SU-DHL-6 (cell line): ENCODE data around the gene SLC48A1.

Source experiments
- H2AFZ ChIP-seq: fragments of 200-600 bp; sonication (generic); 2 replicates; pipeline ENCODE4 v1.6.1; 2014; ENCODE audit warnings: low read depth, mild to moderate bottlenecking, moderate library complexity, mixed read lengths, antibody characterized with exemption, low read length; ENCODE audit not compliant: severe bottlenecking
- H3F3A ChIP-seq: fragments of 200-600 bp; shearing (Covaris generic); 2 replicates; pipeline ENCODE4 v1.6.0; 2016; ENCODE audit warnings: antibody characterized with exemption, mild to moderate bottlenecking; ENCODE audit not compliant: insufficient read depth
- H3K27ac ChIP-seq: fragments of 200-600 bp; sonication (generic); 2 replicates; pipeline ENCODE4 v1.5.1; 2016; ENCODE audit warnings: low read depth, mild to moderate bottlenecking, low read length, moderate library complexity, mixed read lengths
- H3K27me3 ChIP-seq: fragments of 200-600 bp; sonication (generic), shearing (Covaris generic); 2 replicates; pipeline ENCODE4 v1.6.0; 2014; ENCODE audit warnings: mild to moderate bottlenecking, low read length
- H3K36me3 ChIP-seq: fragments of 200-600 bp; sonication (generic); 2 replicates; pipeline ENCODE4 v1.6.1; 2014; ENCODE audit warnings: mild to moderate bottlenecking, low read length, mixed read lengths
- H3K4me2 ChIP-seq: fragments of 300-600, 200-600 bp; shearing (Covaris generic), sonication (generic); 2 replicates; pipeline ENCODE4 v1.6.0; 2014; ENCODE audit warnings: low read length, low read depth, mild to moderate bottlenecking; ENCODE audit not compliant: poor library complexity, severe bottlenecking
- H3K4me3 ChIP-seq: fragments of 200-600 bp; sonication (generic); 2 replicates; pipeline ENCODE4 v1.5.1; 2014; ENCODE audit warnings: antibody characterized with exemption, low read length, mild to moderate bottlenecking, mixed read lengths; ENCODE audit not compliant: insufficient read depth, poor library complexity, severe bottlenecking
- H3K79me2 ChIP-seq: fragments of 200-600 bp; sonication (generic); 2 replicates; pipeline ENCODE4 v1.6.1; 2014; ENCODE audit warnings: mild to moderate bottlenecking, low read length, moderate library complexity; ENCODE audit not compliant: insufficient read depth
- H3K9ac ChIP-seq: fragments of 200-600 bp; sonication (generic); 2 replicates; pipeline ENCODE4 v1.7.0; 2014; ENCODE audit warnings: mild to moderate bottlenecking, low read length
- H3K9me2 ChIP-seq: fragments of 200-600 bp; sonication (generic); replicated peaks from 2 replicates; pipeline ENCODE4 v1.6.1; 2014; ENCODE audit warnings: low read length; ENCODE audit not compliant: insufficient read depth
- H3K9me3 ChIP-seq: fragments of 200-600 bp; sonication (generic); 2 replicates; pipeline ENCODE4 v1.6.1; 2014; ENCODE audit warnings: low read length, mixed read lengths; ENCODE audit not compliant: insufficient read depth
- H4K20me1 ChIP-seq: fragments of 200-600 bp; sonication (generic); 2 replicates; pipeline ENCODE4 v1.6.1; 2014; ENCODE audit warnings: low read depth, mild to moderate bottlenecking, antibody characterized with exemption, low read length, moderate library complexity, mixed read lengths
- CTCF ChIP-seq: fragments of 200-600 bp; sonication (generic); IDR thresholded peaks from one replicate; pipeline ENCODE4 v1.5.1; 2017; ENCODE audit warnings: antibody characterized with exemption, mild to moderate bottlenecking, low read length, moderate library complexity; ENCODE audit not compliant: insufficient read depth, poor library complexity, severe bottlenecking
- EZH2phosphoT487 ChIP-seq: fragments of 200-600 bp; sonication (generic), shearing (Covaris generic); conservative IDR thresholded peaks from 2 replicates; pipeline ENCODE4 v1.6.1; 2018; ENCODE audit warnings: mild to moderate bottlenecking, antibody characterized with exemption, low read length, moderate library complexity, mixed read lengths

SLC48A1 gene

GRCh38 chr12:47733142-47733541 lies 39.9 kb upstream of the SLC48A1 start:
- Histone ChIP-seq H3F3A (no peaks in the 10 kb centered on the region), H3K9ac (no peak overlapping the region), H3K9me2 (no peaks in the 10 kb centered on the region), H3K9me3 (no peaks in the 10 kb centered on the region), H3K4me2 (no peak overlapping the region), H4K20me1 (no peaks in the 10 kb centered on the region), H3K27me3 (no peaks in the 10 kb centered on the region), H3K36me3 (no peaks in the 10 kb centered on the region), H3K4me3 (no peak overlapping the region), H2AFZ (no peak overlapping the region), H3K79me2 (no peaks in the 10 kb centered on the region), H3K27ac (no peak overlapping the region)
- TF ChIP-seq EZH2phosphoT487 (no peak), CTCF (no peak)

- H3K4me2 ChIP-seq: no peak overlapping the region
- H3K9me2 ChIP-seq: no peaks in the 10 kb centered on the region
- no peaks in the 10 kb centered on the region for H4K20me1 ChIP-seq
- H3K36me3 ChIP-seq: no peaks in the 10 kb centered on the region
- H3K9me3 ChIP-seq: no peaks in the 10 kb centered on the region
- no peak overlapping the region for H3K4me3 ChIP-seq
- no peak overlapping the region for H3K27ac ChIP-seq
- H3K27me3 ChIP-seq: no peaks in the 10 kb centered on the region
- no peak overlapping the region for H3K9ac ChIP-seq
- no peak for TF ChIP-seq CTCF
- no peak for TF ChIP-seq EZH2phosphoT487
- H3K79me2 ChIP-seq: no peaks in the 10 kb centered on the region
- no peak overlapping the region for H2AFZ ChIP-seq
- H3F3A ChIP-seq: no peaks in the 10 kb centered on the region
Observed at GRCh38 chr12:47734725-47735480, 38.1 kb upstream of the SLC48A1 start.

GRCh38 chr12:47735649-47736048 lies 37.4 kb upstream of the SLC48A1 start:
- H3K27ac ChIP-seq: no peak overlapping the region
- no peaks in the 10 kb centered on the region for H3K9me3 ChIP-seq
- no peak overlapping the region for H2AFZ ChIP-seq
- no peaks in the 10 kb centered on the region for H3K27me3 ChIP-seq
- H3K79me2 ChIP-seq: no peaks in the 10 kb centered on the region
- no peaks in the 10 kb centered on the region for H3K36me3 ChIP-seq
- no peak overlapping the region for H3K4me2 ChIP-seq
- no peaks in the 10 kb centered on the region for H3K9me2 ChIP-seq
- no peak overlapping the region for H3K4me3 ChIP-seq
- H3K9ac ChIP-seq: no peak overlapping the region
- H4K20me1 ChIP-seq: no peaks in the 10 kb centered on the region
- TF ChIP-seq CTCF: no peak
- TF ChIP-seq EZH2phosphoT487: no peak
- H3F3A ChIP-seq: no peaks in the 10 kb centered on the region
